MM.1S (cell line): ENCODE results near the gene MYPN.

ENCODE experiments used
- DNase-seq: peaks from one replicate; pipeline ENCODE4 v3.0.0-alpha.2; 2015
- H2AFZ ChIP-seq: fragments of 300-600 bp; sonication (generic); 2 replicates; pipeline ENCODE4 v1.6.0; 2016; ENCODE audit warnings: antibody characterized with exemption, low read length
- H3F3A ChIP-seq: fragments of 300-600 bp; sonication (generic); 2 replicates; pipeline ENCODE4 v1.6.1; 2016; ENCODE audit warnings: mild to moderate bottlenecking, antibody characterized with exemption, low read length, moderate library complexity, mixed read lengths; ENCODE audit not compliant: insufficient read depth
- H3K27ac ChIP-seq: fragments of 300-600 bp; sonication (generic); 2 replicates; pipeline ENCODE4 v1.5.1; 2016; ENCODE audit warnings: mild to moderate bottlenecking, low read length
- H3K27me3 ChIP-seq: fragments of 300-600 bp; sonication (generic); replicated peaks from 2 replicates; pipeline ENCODE4 v1.6.0; 2016; ENCODE audit warnings: low read length; ENCODE audit not compliant: insufficient read depth
- H3K36me3 ChIP-seq: fragments of 300-600 bp; sonication (generic); replicated peaks from 2 replicates; pipeline ENCODE4 v1.6.1; 2016; ENCODE audit warnings: mild to moderate bottlenecking, low read length, mixed read lengths; ENCODE audit not compliant: insufficient read depth
- H3K4me1 ChIP-seq: fragments of 300-600 bp; sonication (generic); 2 replicates; pipeline ENCODE4 v1.6.1; 2016; ENCODE audit warnings: low read length, mixed read lengths
- H3K4me2 ChIP-seq: fragments of 300-600 bp; sonication (generic); 2 replicates; pipeline ENCODE4 v1.6.0; 2016; ENCODE audit warnings: low read depth, low read length
- H3K4me3 ChIP-seq: fragments of 300-600 bp; sonication (generic); 2 replicates; pipeline ENCODE4 v1.5.1; 2016; ENCODE audit warnings: low read length, mixed read lengths
- H3K79me2 ChIP-seq: fragments of 300-600 bp; sonication (generic); 2 replicates; pipeline ENCODE4 v1.6.1; 2016; ENCODE audit warnings: mixed run types, low read length, mixed read lengths
- H3K9ac ChIP-seq: fragments of 300-600 bp; sonication (generic); 2 replicates; pipeline ENCODE4 v1.6.1; 2016; ENCODE audit warnings: low read length, mixed read lengths
- H3K9me2 ChIP-seq: fragments of 300-600 bp; sonication (generic); replicated peaks from 2 replicates; pipeline ENCODE4 v1.6.1; 2016; ENCODE audit warnings: mild to moderate bottlenecking, low read length, mixed read lengths; ENCODE audit not compliant: insufficient read depth
- H3K9me3 ChIP-seq: fragments of 300-600 bp; sonication (generic); replicated peaks from 2 replicates; pipeline ENCODE4 v1.6.1; 2016; ENCODE audit warnings: mild to moderate bottlenecking, low read length, mixed read lengths; ENCODE audit not compliant: insufficient read depth
- H4K20me1 ChIP-seq: fragments of 300-600 bp; sonication (generic); 2 replicates; pipeline ENCODE4 v1.6.1; 2016; ENCODE audit warnings: mild to moderate bottlenecking, low read length, moderate library complexity, mixed read lengths; ENCODE audit not compliant: insufficient read depth
- EZH2 ChIP-seq: fragments of 300-600 bp; sonication (generic); optimal IDR thresholded peaks from 2 replicates; pipeline ENCODE3; 2017; ENCODE audit warnings: low read depth, mild to moderate bottlenecking, antibody characterized with exemption, low read length, mixed read lengths
- EZH2phosphoT487 ChIP-seq: fragments of 300-600 bp; sonication (generic); IDR thresholded peaks from 2 replicates; pipeline ENCODE4 v1.6.1; 2018; ENCODE audit warnings: antibody characterized with exemption, low read length
- TF ChIP-seq, protein P1 (sequence below): fragments of 300-600 bp; sonication (generic); IDR thresholded peaks from 2 replicates; pipeline ENCODE4 v1.5.1; 2016; ENCODE audit warnings: antibody characterized with exemption, low read length, mixed read lengths

Gene MYPN

DNA sequence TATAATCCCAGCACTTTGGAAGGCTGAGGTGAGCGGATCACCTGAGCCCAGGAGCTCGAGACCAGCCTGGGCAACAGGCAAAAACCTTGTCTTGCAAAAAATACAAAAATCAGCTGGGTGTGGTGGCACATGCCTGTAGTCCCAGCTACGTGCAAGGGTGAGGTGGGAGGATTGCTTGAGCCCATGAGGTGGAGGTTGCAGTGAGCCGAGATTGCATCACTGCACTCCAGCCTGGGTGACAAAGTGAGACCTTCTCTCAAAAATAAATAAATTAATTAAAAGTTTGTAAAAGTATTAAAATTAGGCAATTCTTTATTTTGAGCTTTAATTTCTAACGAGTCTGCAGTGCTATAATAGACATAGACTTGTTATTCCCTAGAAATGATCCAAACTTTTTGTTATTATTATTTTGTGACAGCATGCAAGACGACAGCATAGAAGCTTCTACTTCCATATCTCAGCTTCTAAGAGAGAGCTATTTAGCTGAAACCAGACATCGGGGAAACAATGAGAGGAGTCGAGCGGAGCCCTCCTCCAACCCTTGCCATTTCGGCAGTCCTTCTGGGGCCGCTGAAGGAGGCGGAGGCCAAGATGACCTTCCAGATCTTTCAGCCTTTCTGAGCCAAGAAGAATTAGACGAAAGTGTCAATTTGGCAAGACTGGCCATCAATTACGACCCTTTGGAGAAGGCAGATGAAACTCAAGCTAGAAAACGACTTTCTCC is 11.9 kb downstream of the MYPN start:
- Histone ChIP-seq H3K9ac (no peak overlapping the region), H3K4me3 (no peak overlapping the region), H3K4me1 (no peaks in the 10 kb centered on the region), H2AFZ (no peak overlapping the region), H3K9me3 (no peaks in the 10 kb centered on the region), H3K36me3 (no peaks in the 10 kb centered on the region), H3K27me3 (no peaks in the 10 kb centered on the region), H3K9me2 (no peaks in the 10 kb centered on the region), H3K4me2 (no peak overlapping the region), H4K20me1 (no peaks in the 10 kb centered on the region), H3K79me2 (no peaks in the 10 kb centered on the region), H3K27ac (no peak overlapping the region), H3F3A (no peaks in the 10 kb centered on the region)
- TF ChIP-seq EZH2 (no peak), EZH2phosphoT487 (no peak)
- TF ChIP-seq, protein P1, sequence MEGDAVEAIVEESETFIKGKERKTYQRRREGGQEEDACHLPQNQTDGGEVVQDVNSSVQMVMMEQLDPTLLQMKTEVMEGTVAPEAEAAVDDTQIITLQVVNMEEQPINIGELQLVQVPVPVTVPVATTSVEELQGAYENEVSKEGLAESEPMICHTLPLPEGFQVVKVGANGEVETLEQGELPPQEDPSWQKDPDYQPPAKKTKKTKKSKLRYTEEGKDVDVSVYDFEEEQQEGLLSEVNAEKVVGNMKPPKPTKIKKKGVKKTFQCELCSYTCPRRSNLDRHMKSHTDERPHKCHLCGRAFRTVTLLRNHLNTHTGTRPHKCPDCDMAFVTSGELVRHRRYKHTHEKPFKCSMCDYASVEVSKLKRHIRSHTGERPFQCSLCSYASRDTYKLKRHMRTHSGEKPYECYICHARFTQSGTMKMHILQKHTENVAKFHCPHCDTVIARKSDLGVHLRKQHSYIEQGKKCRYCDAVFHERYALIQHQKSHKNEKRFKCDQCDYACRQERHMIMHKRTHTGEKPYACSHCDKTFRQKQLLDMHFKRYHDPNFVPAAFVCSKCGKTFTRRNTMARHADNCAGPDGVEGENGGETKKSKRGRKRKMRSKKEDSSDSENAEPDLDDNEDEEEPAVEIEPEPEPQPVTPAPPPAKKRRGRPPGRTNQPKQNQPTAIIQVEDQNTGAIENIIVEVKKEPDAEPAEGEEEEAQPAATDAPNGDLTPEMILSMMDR, result no peak
- no peak for DNase-seq

DNA sequence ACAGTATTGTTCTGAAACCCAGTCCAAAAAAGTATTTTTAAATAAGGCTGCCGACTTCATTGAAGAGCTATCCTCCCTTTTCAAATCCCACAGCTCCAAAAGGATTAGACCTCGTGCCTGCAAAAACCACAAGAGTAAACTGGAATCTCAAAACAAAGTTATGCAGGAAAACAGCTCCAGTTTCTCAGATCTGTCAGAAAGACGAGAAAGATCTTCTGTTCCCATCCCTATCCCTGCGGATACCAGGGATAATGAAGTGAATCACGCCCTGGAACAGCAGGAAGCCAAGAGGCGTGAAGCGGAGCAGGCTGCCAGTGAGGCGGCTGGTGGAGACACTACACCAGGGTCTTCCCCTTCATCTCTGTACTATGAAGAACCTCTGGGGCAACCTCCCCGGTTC is 12.6 kb downstream of the MYPN start:
- no peaks in the 10 kb centered on the region for H3K9me3 ChIP-seq
- H3K27me3 ChIP-seq, result no peaks in the 10 kb centered on the region
- H3K4me2 ChIP-seq, result no peak overlapping the region
- no peaks in the 10 kb centered on the region for H4K20me1 ChIP-seq
- no peaks in the 10 kb centered on the region for H3K79me2 ChIP-seq
- no peaks in the 10 kb centered on the region for H3K36me3 ChIP-seq
- no peaks in the 10 kb centered on the region for H3K9me2 ChIP-seq
- H3K4me3 ChIP-seq, result no peak overlapping the region
- H3K4me1 ChIP-seq, result no peaks in the 10 kb centered on the region
- no peak overlapping the region for H2AFZ ChIP-seq
- H3K9ac ChIP-seq, result no peak overlapping the region
- H3K27ac ChIP-seq, result no peak overlapping the region
- H3F3A ChIP-seq, result no peaks in the 10 kb centered on the region
- TF ChIP-seq EZH2, result no peak
- TF ChIP-seq, protein P1, result no peak
- TF ChIP-seq EZH2phosphoT487, result no peak
- DNase-seq, result no peak

DNA sequence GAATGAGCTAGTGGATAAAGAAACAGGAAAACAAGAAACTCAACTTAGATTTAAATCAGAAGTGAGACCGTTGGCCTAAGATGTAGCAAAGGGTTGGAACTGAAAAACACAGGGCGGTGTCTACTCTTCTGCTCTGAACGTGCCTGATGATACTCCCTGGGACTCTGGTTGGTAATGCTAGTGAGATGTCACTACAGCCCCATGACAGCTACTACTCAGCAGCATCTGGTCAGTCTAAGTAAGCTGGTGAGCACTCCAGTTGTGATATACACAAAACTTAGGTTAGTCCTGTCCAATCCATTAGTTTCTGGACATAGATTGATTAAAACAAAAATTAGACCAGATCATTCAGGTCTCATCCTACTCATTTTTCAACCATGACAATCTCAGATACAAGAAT is 15.4 kb downstream of the MYPN start:
- no peak overlapping the region for H3K27ac ChIP-seq
- no peak overlapping the region for H3K4me2 ChIP-seq
- DNase-seq, result no peak
- H3F3A ChIP-seq, result no peaks in the 10 kb centered on the region
- H2AFZ ChIP-seq, result no peak overlapping the region
- TF ChIP-seq, protein P1, result no peak
- TF ChIP-seq EZH2phosphoT487 (no peak), EZH2 (no peak)
- H3K4me3 ChIP-seq, result no peak overlapping the region
- no peaks in the 10 kb centered on the region for H3K79me2 ChIP-seq
- H4K20me1 ChIP-seq, result no peaks in the 10 kb centered on the region
- no peaks in the 10 kb centered on the region for H3K36me3 ChIP-seq
- no peak overlapping the region for H3K9ac ChIP-seq
- H3K4me1 ChIP-seq, result no peaks in the 10 kb centered on the region
- no peaks in the 10 kb centered on the region for H3K9me3 ChIP-seq
- no peaks in the 10 kb centered on the region for H3K27me3 ChIP-seq
- H3K9me2 ChIP-seq, result no peaks in the 10 kb centered on the region
